Epithelial cell of prostate (primary cell): ENCODE results near the gene HBB.
"Not testable (repeated sequence)": the region's sequence is repeated elsewhere in the genome, so short reads cannot be mapped to it uniquely, and the experiment has no call there.

ENCODE experiments used
- DNase-seq: peaks from one replicate; pipeline ENCODE4 v3.0.0-alpha.2; 2011; ENCODE audit warnings: low read depth, low spot score
- H3K27ac ChIP-seq: fragments of 450-650 bp; 2 replicates; pipeline ENCODE4 v1.5.1; 2017; ENCODE audit warnings: mild to moderate bottlenecking

Gene HBB

DNA sequence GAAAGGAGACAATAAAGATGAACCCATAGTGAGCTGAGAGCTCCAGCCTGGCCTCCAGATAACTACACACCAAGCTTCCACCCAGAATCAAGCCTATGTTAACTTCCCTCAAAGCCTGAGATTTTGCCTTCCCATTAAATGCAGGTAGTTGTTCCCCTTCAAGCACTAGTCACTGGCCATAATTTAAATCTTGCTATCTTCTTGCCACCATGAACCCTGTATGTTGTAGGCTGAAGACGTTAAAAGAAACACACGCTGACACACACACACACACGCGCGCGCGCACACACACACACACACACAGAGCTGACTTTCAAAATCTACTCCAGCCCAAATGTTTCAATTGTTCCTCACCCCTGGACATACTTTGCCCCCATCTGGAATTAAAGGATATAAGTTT is 21.6 kb upstream of the HBB start:
- not testable (repeated sequence) for DNase-seq, H3K27ac ChIP-seq

GRCh38 chr11:5247472-5248192 is 20.8 kb upstream of the HBB start:
- no peak for DNase-seq
- no peak overlapping the region for H3K27ac ChIP-seq

DNA sequence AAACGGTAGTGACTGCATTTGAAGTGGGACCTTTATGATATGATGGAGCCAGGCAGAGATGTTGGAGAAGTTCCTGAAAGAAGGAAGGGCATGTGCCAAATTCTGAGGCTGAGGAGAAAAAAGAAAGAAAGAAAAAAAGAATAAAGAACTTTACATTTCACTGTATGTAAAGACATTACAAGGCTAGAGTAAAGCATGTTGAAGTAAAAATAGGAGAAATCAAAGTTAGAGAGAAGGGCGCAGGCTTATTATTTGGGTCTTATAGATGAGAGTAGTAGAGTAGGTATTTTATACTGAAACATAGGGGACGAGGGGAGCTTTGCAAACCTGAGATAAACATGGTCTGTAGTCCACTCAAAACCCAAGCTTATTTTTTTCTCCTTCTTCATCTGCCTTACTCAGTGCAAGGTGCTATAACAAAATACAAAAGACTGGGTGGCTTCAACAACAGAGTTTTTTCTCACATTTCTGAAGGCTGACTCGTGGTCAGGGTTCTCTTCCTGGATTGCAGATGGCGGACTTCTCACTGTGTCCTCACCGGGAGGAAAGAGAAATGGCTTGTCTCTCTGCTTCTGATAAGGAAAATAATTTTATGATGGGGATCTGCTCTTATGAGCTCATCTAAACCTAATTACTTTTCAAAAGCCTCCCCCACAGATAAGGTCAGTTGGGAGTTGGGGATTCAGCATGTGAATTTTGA is 20.1 kb upstream of the HBB start:
- H3K27ac ChIP-seq, result no peak overlapping the region
- DNase-seq, result no peak

- DNase-seq, result no peak
- no peak overlapping the region for H3K27ac ChIP-seq
Measured at GRCh38 chr11:5245155-5245554, 18.3 kb upstream of the HBB start.

GRCh38 chr11:5243816-5244180 is 16.9 kb upstream of the HBB start:
- no peak for DNase-seq
- H3K27ac ChIP-seq, result no peak overlapping the region

- no peak overlapping the region for H3K27ac ChIP-seq
- DNase-seq, result peak; percentile 8
Measured at GRCh38 chr11:5242933-5243815, 16.3 kb upstream of the HBB start.

DNA sequence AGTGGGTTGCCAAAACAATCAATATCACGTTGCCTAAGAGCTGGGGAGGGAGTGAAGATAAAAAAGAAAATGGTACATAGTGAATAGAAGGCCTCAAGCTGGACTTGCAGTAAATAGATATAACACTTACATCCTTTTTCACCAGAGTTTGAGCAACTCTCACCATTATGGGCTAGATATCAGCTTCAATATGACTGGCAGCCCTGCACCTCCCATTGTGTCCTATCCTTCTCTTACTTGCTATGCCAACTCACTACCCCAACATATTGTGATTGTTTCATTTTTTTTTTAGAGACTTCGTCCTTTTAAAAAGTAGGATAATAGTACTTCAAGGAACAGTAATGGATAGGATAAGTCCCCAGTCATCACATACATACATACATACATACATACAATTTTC is 15.3 kb upstream of the HBB start:
- H3K27ac ChIP-seq, result no peak overlapping the region
- DNase-seq, result no peak

GRCh38 chr11:5241458-5241857 is 14.6 kb upstream of the HBB start:
- DNase-seq, result no peak
- H3K27ac ChIP-seq, result no peak overlapping the region

- DNase-seq, result no peak
- no peak overlapping the region for H3K27ac ChIP-seq
Measured at GRCh38 chr11:5240458-5240857, 13.6 kb upstream of the HBB start.

DNA sequence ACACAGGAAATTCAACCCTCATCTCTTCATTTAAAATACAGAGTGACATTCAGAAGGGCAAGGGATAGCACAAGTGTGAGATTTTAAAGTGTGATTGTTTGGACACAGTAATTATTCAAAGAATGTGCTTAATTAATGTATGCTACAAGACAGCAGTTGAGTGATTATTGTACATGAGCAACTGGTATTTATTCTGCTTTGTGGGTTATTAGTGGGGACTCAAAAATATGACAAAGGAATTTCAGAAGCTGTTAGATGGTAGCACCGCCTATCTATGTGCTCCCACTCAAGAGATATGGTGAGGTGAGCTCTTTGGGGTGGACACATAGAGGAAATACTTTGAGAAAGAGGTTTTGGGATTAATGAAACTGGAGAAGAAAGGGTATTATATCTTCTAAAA is 13.2 kb upstream of the HBB start:
- no peak for DNase-seq

DNA sequence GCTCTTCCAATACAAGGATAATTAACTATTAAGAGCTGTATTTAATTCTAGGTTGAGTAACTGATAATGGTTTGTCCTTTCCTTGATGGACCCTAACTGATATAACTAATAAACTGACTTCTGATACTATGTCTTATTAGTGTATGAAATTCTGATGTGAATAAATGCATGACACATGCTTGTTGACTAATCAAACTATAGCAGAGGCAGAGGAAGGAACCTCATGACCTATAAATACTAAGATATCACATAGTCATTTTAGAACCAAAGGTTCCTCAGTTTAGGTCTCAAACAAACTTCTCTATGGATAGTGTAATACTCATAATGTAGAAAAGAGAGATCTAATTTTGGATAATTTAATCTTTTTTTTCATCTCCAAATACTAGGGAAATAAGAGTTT is 12.2 kb upstream of the HBB start:
- H3K27ac ChIP-seq, result no peak overlapping the region
- DNase-seq, result no peak

More for the DNA sequence above, 13.2 kb upstream of the HBB start:
- H3K27ac ChIP-seq, result no peak overlapping the region

GRCh38 chr11:5238486-5238885 is 11.6 kb upstream of the HBB start:
- no peak overlapping the region for H3K27ac ChIP-seq
- no peak for DNase-seq

DNA sequence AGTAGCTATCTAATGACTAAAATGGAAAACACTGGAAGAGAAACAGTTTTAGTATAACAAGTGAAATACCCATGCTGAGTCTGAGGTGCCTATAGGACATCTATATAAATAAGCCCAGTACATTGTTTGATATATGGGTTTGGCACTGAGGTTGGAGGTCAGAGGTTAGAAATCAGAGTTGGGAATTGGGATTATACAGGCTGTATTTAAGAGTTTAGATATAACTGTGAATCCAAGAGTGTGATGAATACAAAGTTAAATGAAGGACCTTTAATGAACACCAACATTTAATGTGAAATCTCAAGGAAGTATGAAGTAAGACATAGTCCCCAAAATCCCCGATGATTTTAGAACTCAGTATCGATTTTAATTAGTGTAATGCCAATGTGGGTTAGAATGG is 10.5 kb upstream of the HBB start:
- DNase-seq, result no peak
- H3K27ac ChIP-seq, result no peak overlapping the region

DNA sequence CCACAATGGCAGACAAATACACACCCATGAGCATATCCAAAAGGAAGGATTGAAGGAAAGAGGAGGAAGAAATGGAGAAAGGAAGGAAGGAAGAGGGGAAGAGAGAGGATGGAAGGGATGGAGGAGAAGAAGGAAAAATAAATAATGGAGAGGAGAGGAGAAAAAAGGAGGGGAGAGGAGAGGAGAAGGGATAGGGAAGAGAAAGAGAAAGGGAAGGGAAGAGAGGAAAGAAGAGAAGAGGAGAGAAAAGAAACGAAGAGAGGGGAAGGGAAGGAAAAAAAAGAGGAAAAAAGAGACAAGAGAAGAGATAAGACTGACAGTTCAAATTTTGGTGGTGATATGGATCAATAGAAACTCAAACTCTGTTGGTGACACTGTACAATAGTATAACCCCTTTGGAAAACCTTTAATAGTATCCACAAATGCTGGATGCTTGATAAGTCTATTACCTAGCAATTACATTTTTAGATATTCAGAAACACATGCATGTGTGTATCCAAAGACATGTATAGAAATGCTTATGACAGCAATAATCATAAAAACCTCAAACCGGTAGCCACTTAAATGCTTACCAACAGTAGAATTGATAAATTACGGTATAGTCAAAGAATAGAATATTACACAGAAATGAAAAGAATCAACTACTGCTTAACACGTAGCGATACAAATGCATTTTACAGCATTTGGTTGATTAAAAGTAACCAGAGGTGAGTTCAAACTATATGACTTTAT is 8.7 kb upstream of the HBB start:
- no peak overlapping the region for H3K27ac ChIP-seq
- DNase-seq, result no peak

- no peak for DNase-seq
- no peak within 1 kb of the TSS for H3K27ac ChIP-seq
Measured at GRCh38 chr11:5234381-5234834, 7.5 kb upstream of the HBB start, which contains the start of gene HBD. HBD (minus strand) TSS chr11:5234483; CDS start chr11:5234433, 50 bp downstream.

- no peak overlapping the region for H3K27ac ChIP-seq
- no peak for DNase-seq
Measured at GRCh38 chr11:5233307-5233706, 6.4 kb upstream of the HBB start.

DNA sequence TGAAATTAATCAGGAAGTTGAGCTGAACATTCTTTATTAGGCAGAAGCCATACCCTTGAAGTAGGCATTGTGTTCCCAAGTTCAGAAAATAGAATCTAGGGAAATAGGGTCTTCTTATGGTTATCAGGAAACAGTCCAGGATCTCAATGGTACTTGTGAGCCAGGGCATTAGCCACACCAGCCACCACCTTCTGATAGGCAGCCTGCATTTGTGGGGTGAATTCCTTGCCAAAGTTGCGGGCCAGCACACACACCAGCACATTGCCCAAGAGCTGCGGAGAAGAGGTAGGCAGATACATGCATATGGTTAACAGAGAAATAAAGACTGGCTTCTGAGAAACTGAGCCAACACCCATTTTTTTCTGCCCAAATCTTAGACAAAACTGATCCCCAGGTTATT is 6.0 kb upstream of the HBB start:
- no peak overlapping the region for H3K27ac ChIP-seq
- DNase-seq, result no peak

- DNase-seq, result no peak
- H3K27ac ChIP-seq, result no peak overlapping the region
Measured at GRCh38 chr11:5232176-5232575, 5.3 kb upstream of the HBB start.

GRCh38 chr11:5231111-5231510 is 4.2 kb upstream of the HBB start:
- no peak overlapping the region for H3K27ac ChIP-seq

DNA sequence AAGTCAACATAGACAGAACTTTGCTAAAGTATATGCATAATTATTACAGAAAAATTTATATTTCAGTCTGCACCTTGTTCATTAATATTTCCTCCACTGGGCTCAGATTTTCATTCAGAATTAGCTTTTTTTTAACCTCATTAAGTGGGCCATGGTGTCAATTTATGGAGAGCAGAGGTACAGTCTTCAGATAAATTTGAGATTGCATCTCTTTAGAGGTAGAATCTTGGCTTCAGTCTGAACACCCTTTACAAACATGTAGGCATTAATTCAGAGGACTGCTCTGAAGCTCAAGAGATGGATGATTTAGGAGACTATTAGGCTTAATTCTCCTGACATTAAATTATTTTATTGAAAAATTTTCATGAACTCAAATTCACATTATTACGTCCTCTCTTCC is 3.4 kb upstream of the HBB start:
- no peak for DNase-seq
- no peak overlapping the region for H3K27ac ChIP-seq

More at GRCh38 chr11:5231111-5231510, 4.2 kb upstream of the HBB start:
- no peak for DNase-seq
